H1 (cell line): ENCODE data around the gene AGPAT3. TPM values are rescaled to one million over a fixed set of nuclear protein-coding genes. Genes with fewer than 3 reads are reported as not detected.

ENCODE experiments used
- BRCA1 ChIP-seq: IDR thresholded peaks from 2 replicates; pipeline ENCODE4 v1.6.1; 2012; ENCODE audit warnings: low read depth, low read length, improper control_type of control experiment
- CBX5 ChIP-seq: fragments of 300-800, 300-1000 bp; sonication (generic); IDR thresholded peaks from 2 replicates; pipeline ENCODE4 v1.7.1; 2016; ENCODE audit warnings: antibody characterized with exemption, low read length, low read depth
- EGR1 ChIP-seq: IDR thresholded peaks from 2 replicates; pipeline ENCODE4 v1.6.1; 2011; ENCODE audit warnings: low read depth, low read length, borderline replicate concordance
- SIX5 ChIP-seq: IDR thresholded peaks from 2 replicates; pipeline ENCODE4 v1.6.1; 2011; ENCODE audit warnings: mild to moderate bottlenecking, low read depth, low read length
- TAF1 ChIP-seq: IDR thresholded peaks from 2 replicates; pipeline ENCODE4 v1.6.1; 2011; ENCODE audit warnings: mild to moderate bottlenecking, low read depth, low read length
- TBP ChIP-seq: IDR thresholded peaks from 2 replicates; pipeline ENCODE4 v1.6.1; 2011; ENCODE audit warnings: low read depth, low read length, improper control_type of control experiment
- polyA plus RNA-seq, 7 experiments: library from polyadenylated mRNA; depleted of rRNA in 3 of 7; stranded (reverse) in 5 of 7; unstranded in 2 of 7; fragments of >200 nt in 5 of 7; fragments of 200-250 nt in 2 of 7; gene quantifications; 1 replicate in 5 of 7; 2 replicates in 1 of 7; 4 replicates in 1 of 7; pipeline versions ENCODE4 v1.2.1 to v1.2.3, GENCODE V29; 2011 to 2013; ENCODE audit warnings: missing spikeins in 2 of 7, mixed read lengths in 2 of 7
- total RNA-seq: library from RNA; stranded (reverse); fragmentation: NEBNext Ultra II Directional; extraction: Animal tissue kit (Norgen Biotek cat#: 25700); gene quantifications from 2 replicates; pipeline ENCODE4 v1.2.1, GENCODE V29; 2021

The AGPAT3 gene
- total and polyA plus RNA-seq, 2 of the 8 experiments (the other 6 are each of a cell fraction or from before 2014, with no cell fraction given) = 5.8 to 7.3 TPM

DNA sequence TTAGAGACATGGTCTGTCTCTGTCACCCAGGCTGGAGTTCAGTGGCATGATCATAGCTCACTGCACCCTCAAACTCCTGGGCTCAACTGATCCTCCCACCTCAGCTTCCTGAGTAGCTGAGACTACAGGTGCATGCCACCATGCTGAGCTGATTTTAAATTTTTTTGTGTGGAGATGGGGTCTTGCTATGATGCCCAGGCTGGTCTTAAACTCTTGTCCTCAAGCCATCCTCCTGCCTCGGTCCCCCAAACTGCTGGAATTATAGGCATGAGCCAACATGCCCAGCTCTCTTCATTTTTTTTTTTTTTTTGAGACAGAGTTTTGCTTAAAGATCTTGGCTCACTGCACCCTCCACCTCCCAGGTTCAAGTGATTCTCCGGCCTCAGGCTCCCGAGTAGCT lies 24.8 kb upstream of the AGPAT3 start (continued):
- TF ChIP-seq BRCA1 = no peak
- TF ChIP-seq TBP = no peak
- TF ChIP-seq TAF1 = no peak
- TF ChIP-seq EGR1 = no peak
- no peak for TF ChIP-seq CBX5
- no peak for TF ChIP-seq SIX5
